ENCODE data around the gene C1orf210. TPM values are rescaled to one million over a fixed set of nuclear protein-coding genes. Genes with fewer than 3 reads are reported as not detected.
A peak's percentile ranks its signal among the peaks of the same experiment; 100 is the strongest.

C1orf210 gene
- total RNA-seq, 1 donor from 2014 or later = 3.7 TPM

GRCh38 chr1:43305461-43305860, 20.1 kb upstream of the C1orf210 start:
- H3K4me3 Mint-ChIP-seq = no peak overlapping the region
- H3K9me3 Mint-ChIP-seq = no peaks in the 10 kb centered on the region
- no peaks in the 10 kb centered on the region for H3K27me3 Mint-ChIP-seq (ENCODE audit: low read depth)
- no peak for TF ChIP-seq CTCF (IDR thresholded peaks at IDR 0.05; ENCODE audit: unreplicated experiment)
- DNase-seq (ENCODE audit: low spot score in 2 of 2, unreplicated experiment in 2 of 2) = no peak
- peaks cover 15% of the 10 kb centered on the region for H3K4me1 Mint-ChIP-seq
- H3K27ac Mint-ChIP-seq = no peak overlapping the region
- H3K36me3 Mint-ChIP-seq = no peaks in the 10 kb centered on the region

- DNase-seq (ENCODE audit: low spot score in 2 of 2, unreplicated experiment in 2 of 2) = no peak
- Mint-ChIP-seq H3K9me3 (no peaks in the 10 kb centered on the region), H3K27ac (no peak overlapping the region)
These were observed 19.5 kb upstream of the C1orf210 start for GRCh38 chr1:43304771-43305300.

GRCh38 chr1:43304314-43304681, 18.9 kb upstream of the C1orf210 start:
- Mint-ChIP-seq H3K27me3 (ENCODE audit: low read depth) (no peaks in the 10 kb centered on the region), H3K9me3 (no peaks in the 10 kb centered on the region), H3K4me3 (no peak overlapping the region), H3K27ac (peak overlapping the region; percentile 52), H3K4me1 (peaks cover 15% of the 10 kb centered on the region), H3K36me3 (no peaks in the 10 kb centered on the region)
- no peak for DNase-seq (ENCODE audit: low spot score in 2 of 2, unreplicated experiment in 2 of 2)
- TF ChIP-seq CTCF (IDR thresholded peaks at IDR 0.05; ENCODE audit: unreplicated experiment) = no peak

More at GRCh38 chr1:43304771-43305300, 19.5 kb upstream of the C1orf210 start:
- Mint-ChIP-seq H3K27me3 (ENCODE audit: low read depth) (no peaks in the 10 kb centered on the region), H3K4me3 (no peak overlapping the region), H3K4me1 (peaks cover 15% of the 10 kb centered on the region), H3K36me3 (no peaks in the 10 kb centered on the region)
- no peak for TF ChIP-seq CTCF (IDR thresholded peaks at IDR 0.05; ENCODE audit: unreplicated experiment)

- H3K27me3 Mint-ChIP-seq (ENCODE audit: low read depth) = no peaks in the 10 kb centered on the region
- no peak overlapping the region for H3K4me3 Mint-ChIP-seq
- H3K27ac Mint-ChIP-seq = no peak overlapping the region
- H3K4me1 Mint-ChIP-seq = peaks cover 15% of the 10 kb centered on the region
- TF ChIP-seq CTCF (IDR thresholded peaks at IDR 0.05; ENCODE audit: unreplicated experiment) = no peak
- no peaks in the 10 kb centered on the region for H3K36me3 Mint-ChIP-seq
- DNase-seq (ENCODE audit: low spot score in 2 of 2, unreplicated experiment in 2 of 2) = no peak
- no peaks in the 10 kb centered on the region for H3K9me3 Mint-ChIP-seq
These were observed 18.3 kb upstream of the C1orf210 start for GRCh38 chr1:43303471-43304313.

GRCh38 chr1:43302721-43303470, 17.5 kb upstream of the C1orf210 start:
- Mint-ChIP-seq H3K4me3 (no peak overlapping the region), H3K27me3 (ENCODE audit: low read depth) (no peaks in the 10 kb centered on the region), H3K9me3 (no peaks in the 10 kb centered on the region), H3K36me3 (no peaks in the 10 kb centered on the region), H3K27ac (no peak overlapping the region), H3K4me1 (peaks cover 15% of the 10 kb centered on the region)
- no peak for DNase-seq (ENCODE audit: low spot score in 2 of 2, unreplicated experiment in 2 of 2)
- no peak for TF ChIP-seq CTCF (IDR thresholded peaks at IDR 0.05; ENCODE audit: unreplicated experiment)
